ENCODE measurements around the gene MX1.

MX1 gene

DNA sequence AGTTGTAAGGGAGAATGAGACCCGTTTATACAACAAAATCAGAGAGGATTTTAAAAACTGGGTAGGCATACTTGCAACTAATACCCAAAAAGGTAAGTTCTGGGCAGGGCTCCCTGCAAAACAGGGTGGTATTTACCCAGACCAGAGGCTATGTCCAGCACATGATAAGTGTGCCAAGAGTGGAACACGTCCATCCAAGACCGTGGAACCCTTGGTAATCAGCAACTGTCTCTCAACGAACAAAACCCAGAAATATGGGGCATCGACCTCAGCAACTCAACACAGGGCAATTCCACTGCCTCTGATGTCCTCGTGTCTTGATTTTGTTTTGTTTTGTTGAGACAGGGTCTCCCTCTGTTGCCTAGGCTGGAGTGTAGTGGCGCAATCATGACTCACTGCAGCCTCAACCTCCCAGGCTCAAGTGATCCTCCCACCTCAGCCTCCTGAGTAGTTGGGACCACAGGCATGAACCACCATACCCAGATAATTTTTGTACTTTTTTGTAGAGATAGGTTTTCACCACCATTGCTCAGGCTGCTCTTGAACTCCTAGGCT, 26.7 kb upstream of the MX1 start:
- no peak overlapping the region for H3K4me3 ChIP-seq (replicated peaks; ENCODE audit: insufficient read depth, low read length)
- no peaks in the 10 kb centered on the region for H3K27me3 ChIP-seq (ENCODE audit: insufficient read depth, poor library complexity, severe bottlenecking)
- H3K27ac ChIP-seq (replicated peaks): no peak overlapping the region
- TF ChIP-seq, protein P1, sequence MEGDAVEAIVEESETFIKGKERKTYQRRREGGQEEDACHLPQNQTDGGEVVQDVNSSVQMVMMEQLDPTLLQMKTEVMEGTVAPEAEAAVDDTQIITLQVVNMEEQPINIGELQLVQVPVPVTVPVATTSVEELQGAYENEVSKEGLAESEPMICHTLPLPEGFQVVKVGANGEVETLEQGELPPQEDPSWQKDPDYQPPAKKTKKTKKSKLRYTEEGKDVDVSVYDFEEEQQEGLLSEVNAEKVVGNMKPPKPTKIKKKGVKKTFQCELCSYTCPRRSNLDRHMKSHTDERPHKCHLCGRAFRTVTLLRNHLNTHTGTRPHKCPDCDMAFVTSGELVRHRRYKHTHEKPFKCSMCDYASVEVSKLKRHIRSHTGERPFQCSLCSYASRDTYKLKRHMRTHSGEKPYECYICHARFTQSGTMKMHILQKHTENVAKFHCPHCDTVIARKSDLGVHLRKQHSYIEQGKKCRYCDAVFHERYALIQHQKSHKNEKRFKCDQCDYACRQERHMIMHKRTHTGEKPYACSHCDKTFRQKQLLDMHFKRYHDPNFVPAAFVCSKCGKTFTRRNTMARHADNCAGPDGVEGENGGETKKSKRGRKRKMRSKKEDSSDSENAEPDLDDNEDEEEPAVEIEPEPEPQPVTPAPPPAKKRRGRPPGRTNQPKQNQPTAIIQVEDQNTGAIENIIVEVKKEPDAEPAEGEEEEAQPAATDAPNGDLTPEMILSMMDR (IDR thresholded peaks at IDR 0.05; ENCODE audit: insufficient read depth, low read length): no peak
- TF ChIP-seq SPI1 (IDR thresholded peaks at IDR 0.05; ENCODE audit: borderline replicate concordance, low read depth) (no peak), POLR2AphosphoS5 (IDR thresholded peaks at IDR 0.05; ENCODE audit: low read depth) (no peak), GABPA (IDR thresholded peaks at IDR 0.05; ENCODE audit: low read depth) (no peak)
- TF ChIP-seq, protein P2, sequence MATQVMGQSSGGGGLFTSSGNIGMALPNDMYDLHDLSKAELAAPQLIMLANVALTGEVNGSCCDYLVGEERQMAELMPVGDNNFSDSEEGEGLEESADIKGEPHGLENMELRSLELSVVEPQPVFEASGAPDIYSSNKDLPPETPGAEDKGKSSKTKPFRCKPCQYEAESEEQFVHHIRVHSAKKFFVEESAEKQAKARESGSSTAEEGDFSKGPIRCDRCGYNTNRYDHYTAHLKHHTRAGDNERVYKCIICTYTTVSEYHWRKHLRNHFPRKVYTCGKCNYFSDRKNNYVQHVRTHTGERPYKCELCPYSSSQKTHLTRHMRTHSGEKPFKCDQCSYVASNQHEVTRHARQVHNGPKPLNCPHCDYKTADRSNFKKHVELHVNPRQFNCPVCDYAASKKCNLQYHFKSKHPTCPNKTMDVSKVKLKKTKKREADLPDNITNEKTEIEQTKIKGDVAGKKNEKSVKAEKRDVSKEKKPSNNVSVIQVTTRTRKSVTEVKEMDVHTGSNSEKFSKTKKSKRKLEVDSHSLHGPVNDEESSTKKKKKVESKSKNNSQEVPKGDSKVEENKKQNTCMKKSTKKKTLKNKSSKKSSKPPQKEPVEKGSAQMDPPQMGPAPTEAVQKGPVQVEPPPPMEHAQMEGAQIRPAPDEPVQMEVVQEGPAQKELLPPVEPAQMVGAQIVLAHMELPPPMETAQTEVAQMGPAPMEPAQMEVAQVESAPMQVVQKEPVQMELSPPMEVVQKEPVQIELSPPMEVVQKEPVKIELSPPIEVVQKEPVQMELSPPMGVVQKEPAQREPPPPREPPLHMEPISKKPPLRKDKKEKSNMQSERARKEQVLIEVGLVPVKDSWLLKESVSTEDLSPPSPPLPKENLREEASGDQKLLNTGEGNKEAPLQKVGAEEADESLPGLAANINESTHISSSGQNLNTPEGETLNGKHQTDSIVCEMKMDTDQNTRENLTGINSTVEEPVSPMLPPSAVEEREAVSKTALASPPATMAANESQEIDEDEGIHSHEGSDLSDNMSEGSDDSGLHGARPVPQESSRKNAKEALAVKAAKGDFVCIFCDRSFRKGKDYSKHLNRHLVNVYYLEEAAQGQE (IDR thresholded peaks at IDR 0.05; ENCODE audit: insufficient replicate concordance, low read depth): no peak
- DNase-seq (ENCODE audit: low read depth in 1 of 2, low spot score in 1 of 2): no peak

DNA sequence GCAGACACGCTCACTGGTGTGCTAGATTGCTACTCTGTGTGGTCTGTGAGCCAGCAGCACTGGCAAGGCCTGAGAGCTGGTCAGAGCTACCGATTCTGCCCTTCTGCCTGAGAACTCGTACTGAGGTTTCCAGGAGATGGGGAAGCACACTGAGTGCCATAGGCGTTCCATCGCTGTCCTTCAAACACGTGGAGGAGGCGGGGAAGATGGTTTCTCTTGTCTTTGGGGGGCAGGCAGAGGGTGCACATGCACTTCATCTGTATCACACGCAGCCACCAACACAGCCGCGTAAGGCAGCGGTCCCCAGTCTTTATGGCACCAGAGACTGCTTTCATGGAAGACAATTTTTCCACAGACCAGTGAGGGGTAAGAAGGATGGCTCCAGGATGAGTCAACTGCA, 23.8 kb upstream of the MX1 start:
- no peak for DNase-seq (ENCODE audit: low read depth in 1 of 2, low spot score in 1 of 2)
- no peak for TF ChIP-seq SPI1 (IDR thresholded peaks at IDR 0.05; ENCODE audit: borderline replicate concordance, low read depth)
- no peak for TF ChIP-seq POLR2AphosphoS5 (IDR thresholded peaks at IDR 0.05; ENCODE audit: low read depth)
- no peak for TF ChIP-seq GABPA (IDR thresholded peaks at IDR 0.05; ENCODE audit: low read depth)
- TF ChIP-seq, protein P1 (IDR thresholded peaks at IDR 0.05; ENCODE audit: insufficient read depth, low read length): no peak
- TF ChIP-seq, protein P2 (IDR thresholded peaks at IDR 0.05; ENCODE audit: insufficient replicate concordance, low read depth): no peak
- Histone ChIP-seq H3K27me3 (ENCODE audit: insufficient read depth, poor library complexity, severe bottlenecking) (no peaks in the 10 kb centered on the region), H3K27ac (replicated peaks) (no peak overlapping the region), H3K4me3 (replicated peaks; ENCODE audit: insufficient read depth, low read length) (no peak overlapping the region)

DNA sequence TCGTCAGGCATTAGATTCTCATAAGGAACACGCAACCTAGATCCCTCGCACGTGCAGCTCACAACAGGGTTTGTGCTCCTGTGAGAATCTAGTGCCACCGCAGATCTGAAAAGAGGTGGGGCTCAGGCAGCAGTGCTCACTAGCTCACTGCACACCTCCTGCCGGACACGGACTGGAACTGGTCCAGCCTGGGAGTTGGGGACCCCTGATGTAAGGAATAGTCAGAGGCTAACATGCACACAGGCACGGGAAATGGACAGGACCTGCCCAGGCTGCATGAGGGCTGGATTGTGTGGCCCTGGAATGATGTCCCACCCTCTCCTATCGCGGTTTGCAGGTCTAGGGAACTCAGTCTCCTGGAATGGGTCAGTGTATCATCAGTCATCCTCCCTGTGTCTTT, 23.2 kb upstream of the MX1 start:
- Histone ChIP-seq H3K27ac (replicated peaks) (no peak overlapping the region), H3K4me3 (replicated peaks; ENCODE audit: insufficient read depth, low read length) (no peak overlapping the region), H3K27me3 (ENCODE audit: insufficient read depth, poor library complexity, severe bottlenecking) (no peaks in the 10 kb centered on the region)
- DNase-seq (ENCODE audit: low read depth in 1 of 2, low spot score in 1 of 2): no peak
- no peak for TF ChIP-seq POLR2AphosphoS5 (IDR thresholded peaks at IDR 0.05; ENCODE audit: low read depth)
- TF ChIP-seq, protein P1 (IDR thresholded peaks at IDR 0.05; ENCODE audit: insufficient read depth, low read length): no peak
- TF ChIP-seq, protein P2 (IDR thresholded peaks at IDR 0.05; ENCODE audit: insufficient replicate concordance, low read depth): no peak
- no peak for TF ChIP-seq GABPA (IDR thresholded peaks at IDR 0.05; ENCODE audit: low read depth)
- no peak for TF ChIP-seq SPI1 (IDR thresholded peaks at IDR 0.05; ENCODE audit: borderline replicate concordance, low read depth)
